Measurements from ENCODE around the gene TIFAB.

- no peak for TF ChIP-seq POLR2A (IDR thresholded peaks at IDR 0.05)
- TF ChIP-seq, protein P1, sequence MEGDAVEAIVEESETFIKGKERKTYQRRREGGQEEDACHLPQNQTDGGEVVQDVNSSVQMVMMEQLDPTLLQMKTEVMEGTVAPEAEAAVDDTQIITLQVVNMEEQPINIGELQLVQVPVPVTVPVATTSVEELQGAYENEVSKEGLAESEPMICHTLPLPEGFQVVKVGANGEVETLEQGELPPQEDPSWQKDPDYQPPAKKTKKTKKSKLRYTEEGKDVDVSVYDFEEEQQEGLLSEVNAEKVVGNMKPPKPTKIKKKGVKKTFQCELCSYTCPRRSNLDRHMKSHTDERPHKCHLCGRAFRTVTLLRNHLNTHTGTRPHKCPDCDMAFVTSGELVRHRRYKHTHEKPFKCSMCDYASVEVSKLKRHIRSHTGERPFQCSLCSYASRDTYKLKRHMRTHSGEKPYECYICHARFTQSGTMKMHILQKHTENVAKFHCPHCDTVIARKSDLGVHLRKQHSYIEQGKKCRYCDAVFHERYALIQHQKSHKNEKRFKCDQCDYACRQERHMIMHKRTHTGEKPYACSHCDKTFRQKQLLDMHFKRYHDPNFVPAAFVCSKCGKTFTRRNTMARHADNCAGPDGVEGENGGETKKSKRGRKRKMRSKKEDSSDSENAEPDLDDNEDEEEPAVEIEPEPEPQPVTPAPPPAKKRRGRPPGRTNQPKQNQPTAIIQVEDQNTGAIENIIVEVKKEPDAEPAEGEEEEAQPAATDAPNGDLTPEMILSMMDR (IDR thresholded peaks at IDR 0.05): no peak
Observed at GRCh38 chr5:135429301-135430134, 22.6 kb downstream of the TIFAB start.
